GM18870 (cell line): ENCODE measurements around the gene CFL1.
"Not testable (repeated sequence)": the region's sequence is repeated elsewhere in the genome, so short reads cannot be mapped to it uniquely, and the experiment has no call there.

ENCODE experiments used
- ATAC-seq: cut with Tn5 transposase; IDR thresholded peaks from one replicate; pipeline ENCODE4 v1.9.1; 2021; ENCODE audit warnings: moderate library complexity; ENCODE audit not compliant: unreplicated experiment

CFL1 gene

GRCh38 chr11:65857853-65858680, at the start of gene CFL1:
Gene CFL1 (minus strand): TSS chr11:65858180. CDS start chr11:65858099, 81 bp downstream.
- peak; percentile 36 for ATAC-seq

GRCh38 chr11:65906602-65907001, 48.6 kb upstream of the CFL1 start:
- ATAC-seq, result no peak

GRCh38 chr11:65903715-65904114, 45.7 kb upstream of the CFL1 start:
- ATAC-seq, result no peak

GRCh38 chr11:65903068-65903481, 45.1 kb upstream of the CFL1 start:
- ATAC-seq, result no peak

- ATAC-seq, result no peak
These were observed 42.9 kb upstream of the CFL1 start for GRCh38 chr11:65900899-65901180.

- ATAC-seq, result no peak
These were observed 42.3 kb upstream of the CFL1 start, which contains the start of gene FOSL1 for GRCh38 chr11:65900125-65900898. Gene FOSL1 (minus strand): TSS chr11:65900388. CDS start chr11:65900339, 49 bp downstream.

GRCh38 chr11:65899356-65900124, 41.6 kb upstream of the CFL1 start:
- ATAC-seq, result no peak

GRCh38 chr11:65898656-65899355, 40.8 kb upstream of the CFL1 start:
- ATAC-seq, result no peak

- no peak for ATAC-seq
These were observed 39.1 kb upstream of the CFL1 start for GRCh38 chr11:65897020-65897471.

GRCh38 chr11:65896034-65896999, 38.3 kb upstream of the CFL1 start:
- ATAC-seq, result no peak

- ATAC-seq, result no peak
These were observed 37.6 kb upstream of the CFL1 start for GRCh38 chr11:65895482-65895981.

- no peak for ATAC-seq
These were observed 36.1 kb upstream of the CFL1 start for GRCh38 chr11:65894034-65894591.

GRCh38 chr11:65892661-65893317, 34.8 kb upstream of the CFL1 start:
- no peak for ATAC-seq

- ATAC-seq, result not testable (repeated sequence)
These were observed 34.2 kb upstream of the CFL1 start for GRCh38 chr11:65892137-65892540.

GRCh38 chr11:65891219-65892136, 33.5 kb upstream of the CFL1 start:
- ATAC-seq, result no peak

GRCh38 chr11:65890324-65891218, 32.6 kb upstream of the CFL1 start, which contains the start of gene CCDC85B:
Gene CCDC85B (plus strand): TSS chr11:65890673. CDS start chr11:65890784, 111 bp downstream.
- ATAC-seq, result peak; percentile 43
